Skin of body (tissue), 2 donors: Measurements from ENCODE around the gene BTNL2. TPM values are rescaled to one million over a fixed set of nuclear protein-coding genes. Genes with fewer than 3 reads are reported as not detected.
"Not testable (repeated sequence)": the region's sequence is repeated elsewhere in the genome, so short reads cannot be mapped to it uniquely, and the experiment has no call there.

ENCODE experiments used
- DNase-seq: peaks from one replicate; lab custom pipeline; 2025; lab: John Stamatoyannopoulos, UW
- total RNA-seq: library from RNA; depleted of rRNA; stranded (reverse); fragments of >200 nt; gene quantifications from one replicate; pipeline ENCODE4 v1.2.3, GENCODE V29; 2014

Gene BTNL2, protein sequence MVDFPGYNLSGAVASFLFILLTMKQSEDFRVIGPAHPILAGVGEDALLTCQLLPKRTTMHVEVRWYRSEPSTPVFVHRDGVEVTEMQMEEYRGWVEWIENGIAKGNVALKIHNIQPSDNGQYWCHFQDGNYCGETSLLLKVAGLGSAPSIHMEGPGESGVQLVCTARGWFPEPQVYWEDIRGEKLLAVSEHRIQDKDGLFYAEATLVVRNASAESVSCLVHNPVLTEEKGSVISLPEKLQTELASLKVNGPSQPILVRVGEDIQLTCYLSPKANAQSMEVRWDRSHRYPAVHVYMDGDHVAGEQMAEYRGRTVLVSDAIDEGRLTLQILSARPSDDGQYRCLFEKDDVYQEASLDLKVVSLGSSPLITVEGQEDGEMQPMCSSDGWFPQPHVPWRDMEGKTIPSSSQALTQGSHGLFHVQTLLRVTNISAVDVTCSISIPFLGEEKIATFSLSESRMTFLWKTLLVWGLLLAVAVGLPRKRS
- total RNA-seq = not detected

DNA sequence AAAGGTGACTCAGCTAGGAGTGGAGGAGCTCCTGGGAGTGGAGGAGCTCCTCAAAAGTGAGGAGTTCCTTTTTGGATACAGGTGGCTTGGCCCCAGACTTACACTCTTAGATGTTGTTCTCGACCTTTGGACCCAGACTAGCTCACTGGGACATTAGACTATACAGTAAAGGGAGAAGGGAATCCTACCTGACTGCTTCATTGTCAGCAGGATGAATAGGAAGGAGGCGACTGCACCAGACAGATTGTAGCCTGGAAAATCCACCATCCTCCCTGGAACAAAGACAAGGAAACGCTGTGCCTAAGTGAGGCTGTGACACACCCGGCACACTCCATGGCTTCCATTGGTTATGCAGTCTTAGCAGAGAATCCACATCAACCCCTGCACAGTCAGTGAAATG, at the start of gene BTNL2:
Gene BTNL2, minus strand, starts transcription at position 325 of the 400 bp plus-strand sequence. Its CDS starts 58 bp downstream, at position 267.
- no peak for DNase-seq

DNA sequence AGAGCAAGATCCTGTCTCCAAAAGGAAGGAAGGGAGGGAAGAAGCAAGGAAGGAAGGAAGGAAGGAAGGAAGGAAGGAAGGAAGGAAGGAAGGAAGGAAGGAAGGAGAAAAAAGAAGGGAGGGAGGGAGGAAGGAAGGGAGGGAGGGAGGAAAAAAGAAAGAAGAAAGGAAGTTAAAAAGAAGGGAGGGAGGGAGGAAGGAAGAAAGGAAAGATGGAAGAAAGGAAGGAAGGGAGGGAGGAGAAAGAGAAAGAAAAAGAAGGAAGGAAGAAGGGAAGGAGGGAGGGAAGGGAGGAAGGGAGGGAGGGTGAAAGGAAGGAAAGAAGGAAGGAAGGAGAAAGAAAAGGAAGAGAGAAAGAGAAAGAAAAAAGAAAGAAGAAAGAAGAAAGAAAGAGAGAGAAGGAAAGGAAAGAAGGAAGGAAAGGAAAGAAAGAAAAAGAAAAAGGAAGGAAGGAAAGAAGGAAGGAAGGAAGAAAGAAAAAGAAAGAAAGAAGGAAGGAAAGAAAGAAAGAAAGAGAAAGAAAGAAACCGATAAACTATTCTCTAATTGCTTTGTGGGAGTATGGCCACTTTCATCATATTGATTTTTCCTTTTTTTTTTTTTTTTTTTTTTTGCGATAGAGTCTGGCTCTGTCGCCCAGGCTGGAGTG, 42.2 kb upstream of the BTNL2 start:
- no peak for DNase-seq

DNA sequence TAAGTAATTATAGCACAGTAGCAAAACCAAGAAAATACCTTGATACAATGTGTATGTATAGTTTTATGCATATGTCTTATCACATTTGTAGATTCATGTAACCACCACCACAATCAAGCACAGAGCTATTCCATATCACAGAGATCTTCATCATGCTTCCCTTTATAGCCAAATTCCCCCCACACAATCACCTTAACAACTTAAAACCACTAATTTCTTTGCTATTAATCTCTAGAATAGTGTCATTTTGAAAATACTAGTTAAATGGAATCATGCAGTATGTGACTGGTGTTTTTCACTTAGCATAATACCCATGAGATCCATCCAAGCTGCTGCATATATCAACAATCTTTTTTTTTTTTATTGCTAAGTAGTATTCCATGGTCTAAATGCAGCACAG, 41.0 kb upstream of the BTNL2 start:
- no peak for DNase-seq

DNA sequence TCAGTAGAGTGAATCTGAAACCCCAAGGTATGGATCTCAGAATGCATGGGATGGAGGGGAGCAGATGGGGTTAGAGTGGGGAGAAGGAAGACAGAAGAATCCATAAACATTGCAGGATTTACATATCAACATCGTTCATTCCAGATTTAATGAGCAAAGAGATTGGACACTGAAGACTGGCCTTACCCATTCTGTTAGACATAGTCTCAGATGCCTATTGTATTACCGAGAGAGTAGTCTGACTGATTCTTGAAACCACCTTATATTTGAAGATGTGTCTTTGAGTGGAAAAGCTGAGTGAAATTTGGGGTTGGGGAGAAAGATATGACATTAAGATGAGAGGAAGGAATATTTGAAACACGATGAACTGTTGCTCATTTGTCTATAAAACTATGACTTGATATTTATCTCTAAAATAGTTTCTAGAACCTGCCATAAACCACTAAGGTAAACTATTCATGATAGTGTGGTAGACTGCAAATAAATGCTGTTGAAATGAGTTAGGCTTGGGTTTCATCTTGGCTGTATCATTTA, 38.4 kb upstream of the BTNL2 start:
- no peak for DNase-seq

DNA sequence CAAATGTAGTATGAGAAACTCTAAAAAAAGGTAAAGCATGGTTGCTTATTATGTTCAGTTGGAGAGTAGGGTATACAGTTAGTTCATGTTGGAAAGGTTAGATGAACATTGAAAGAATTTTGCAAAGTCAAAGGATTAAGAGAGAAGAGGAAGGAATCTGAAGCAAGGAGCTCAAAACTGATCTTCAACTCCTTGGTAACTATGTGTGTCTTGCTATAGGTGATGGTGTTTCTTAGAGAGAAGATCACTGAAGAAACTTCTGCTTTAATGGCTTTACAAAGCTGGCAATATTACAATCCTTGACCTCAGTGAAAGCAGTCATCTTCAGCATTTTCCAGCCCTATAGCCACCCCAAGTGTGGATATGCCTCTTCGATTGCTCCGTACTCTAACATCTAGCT, 37.5 kb upstream of the BTNL2 start:
- DNase-seq = no peak

DNA sequence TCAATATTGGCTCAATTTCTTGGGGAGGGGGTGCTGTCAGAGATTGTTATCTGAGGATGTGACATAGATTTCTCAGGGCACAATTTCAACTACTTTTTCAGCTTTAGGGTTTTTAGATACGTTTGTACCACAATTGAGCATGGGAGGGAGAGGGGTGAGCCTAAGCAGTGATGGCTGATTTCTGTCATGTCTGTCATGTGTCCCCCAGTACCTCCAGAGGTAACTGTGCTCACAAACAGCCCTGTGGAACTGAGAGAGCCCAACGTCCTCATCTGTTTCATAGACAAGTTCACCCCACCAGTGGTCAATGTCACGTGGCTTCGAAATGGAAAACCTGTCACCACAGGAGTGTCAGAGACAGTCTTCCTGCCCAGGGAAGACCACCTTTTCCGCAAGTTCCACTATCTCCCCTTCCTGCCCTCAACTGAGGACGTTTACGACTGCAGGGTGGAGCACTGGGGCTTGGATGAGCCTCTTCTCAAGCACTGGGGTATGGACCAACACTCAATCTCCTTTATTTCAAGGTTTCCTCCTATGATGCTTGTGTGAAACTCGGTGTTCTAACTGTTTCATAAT, 36.1 kb upstream of the BTNL2 start:
- no peak for DNase-seq

DNA sequence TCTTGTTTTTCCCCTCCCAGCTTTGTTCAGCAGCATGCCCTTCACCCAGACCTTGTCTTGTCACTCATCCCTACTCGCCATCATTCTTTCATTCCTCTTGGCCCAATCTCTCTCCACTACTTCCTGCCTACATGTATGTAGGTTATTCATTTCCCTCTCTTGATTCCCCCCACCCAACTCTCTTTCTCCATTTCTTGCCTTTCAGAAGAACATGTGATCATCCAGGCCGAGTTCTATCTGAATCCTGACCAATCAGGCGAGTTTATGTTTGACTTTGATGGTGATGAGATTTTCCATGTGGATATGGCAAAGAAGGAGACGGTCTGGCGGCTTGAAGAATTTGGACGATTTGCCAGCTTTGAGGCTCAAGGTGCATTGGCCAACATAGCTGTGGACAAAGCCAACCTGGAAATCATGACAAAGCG, 35.3 kb upstream of the BTNL2 start:
- DNase-seq = no peak

DNA sequence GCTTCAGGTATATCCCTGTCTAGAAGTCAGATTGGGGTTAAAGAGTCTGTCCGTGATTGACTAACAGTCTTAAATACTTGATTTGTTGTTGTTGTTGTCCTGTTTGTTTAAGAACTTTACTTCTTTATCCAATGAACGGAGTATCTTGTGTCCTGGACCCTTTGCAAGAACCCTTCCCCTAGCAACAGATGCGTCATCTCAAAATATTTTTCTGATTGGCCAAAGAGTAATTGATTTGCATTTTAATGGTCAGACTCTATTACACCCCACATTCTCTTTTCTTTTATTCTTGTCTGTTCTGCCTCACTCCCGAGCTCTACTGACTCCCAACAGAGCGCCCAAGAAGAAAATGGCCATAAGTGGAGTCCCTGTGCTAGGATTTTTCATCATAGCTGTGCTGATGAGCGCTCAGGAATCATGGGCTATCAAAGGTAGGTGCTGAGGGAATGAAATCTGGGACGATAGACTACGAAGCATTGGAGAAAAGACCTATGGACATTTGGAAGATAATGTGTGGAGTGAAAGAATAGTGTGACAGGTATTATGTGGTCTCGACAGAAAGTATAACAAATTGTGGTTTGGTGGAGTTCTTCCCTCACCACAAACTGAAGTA, 32.7 kb upstream of the BTNL2 start, which contains the start of gene HLA-DRA:
Gene HLA-DRA, plus strand, starts transcription at position 286 of the 613 bp plus-strand sequence. Its CDS starts 64 bp downstream, at position 350.
- peak; percentile 52 for DNase-seq

DNA sequence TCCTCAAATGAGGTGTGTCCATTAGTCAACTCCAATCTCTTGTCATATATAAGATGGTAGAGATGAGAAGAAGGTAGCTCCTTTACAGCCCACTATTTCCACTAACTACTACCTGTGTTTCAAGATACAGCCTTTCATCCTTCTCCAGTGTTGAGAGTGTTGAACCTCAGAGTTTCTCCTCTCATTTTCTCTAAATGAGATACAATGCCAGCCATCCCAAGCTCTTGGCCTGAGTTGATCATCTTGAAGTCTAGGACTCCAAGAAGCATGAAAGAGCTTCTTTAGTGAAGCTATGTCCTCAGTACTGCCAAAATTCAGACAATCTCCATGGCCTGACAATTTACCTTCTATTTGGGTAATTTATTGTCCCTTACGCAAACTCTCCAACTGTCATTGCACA, 32.2 kb upstream of the BTNL2 start:
- no peak for DNase-seq

DNA sequence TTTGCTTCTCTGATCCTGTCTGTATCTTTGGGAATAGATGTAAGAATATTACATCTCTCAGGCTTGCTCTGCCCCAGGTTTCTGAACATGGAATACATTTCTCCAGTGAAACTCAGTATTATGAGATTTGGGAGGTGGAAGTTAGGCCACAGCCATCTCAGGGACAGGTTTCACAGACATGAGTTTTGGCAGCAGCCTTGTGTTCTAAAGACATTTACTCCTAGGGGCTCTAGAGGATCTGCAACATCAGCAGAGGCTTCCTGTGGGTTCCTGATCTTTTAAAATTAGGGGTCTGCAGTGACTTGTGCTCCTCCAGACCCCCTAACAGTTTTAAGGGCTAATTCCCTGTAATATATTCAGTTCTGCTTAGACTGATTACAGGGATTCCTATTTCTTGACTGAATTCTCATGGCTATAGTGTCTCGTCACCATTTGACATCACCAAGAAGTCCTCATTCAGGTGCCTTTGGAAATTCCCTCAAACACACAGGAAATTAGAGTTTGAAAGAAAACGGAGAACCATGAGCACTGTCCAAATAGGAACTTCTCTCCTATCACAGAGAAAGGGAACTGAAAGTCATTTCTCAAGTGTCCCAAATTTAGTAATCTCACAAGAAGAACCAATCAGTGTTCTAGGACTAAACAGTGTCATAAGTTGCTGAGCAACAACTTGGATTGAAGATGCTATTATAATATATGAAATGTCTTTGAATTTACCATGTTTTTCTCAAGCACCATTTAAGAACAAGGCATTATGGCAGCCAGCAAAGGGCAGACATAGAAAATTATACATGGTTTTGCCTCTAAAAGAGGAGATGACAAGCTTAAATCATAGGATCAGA, 30.2 kb upstream of the BTNL2 start:
- DNase-seq = no peak

DNA sequence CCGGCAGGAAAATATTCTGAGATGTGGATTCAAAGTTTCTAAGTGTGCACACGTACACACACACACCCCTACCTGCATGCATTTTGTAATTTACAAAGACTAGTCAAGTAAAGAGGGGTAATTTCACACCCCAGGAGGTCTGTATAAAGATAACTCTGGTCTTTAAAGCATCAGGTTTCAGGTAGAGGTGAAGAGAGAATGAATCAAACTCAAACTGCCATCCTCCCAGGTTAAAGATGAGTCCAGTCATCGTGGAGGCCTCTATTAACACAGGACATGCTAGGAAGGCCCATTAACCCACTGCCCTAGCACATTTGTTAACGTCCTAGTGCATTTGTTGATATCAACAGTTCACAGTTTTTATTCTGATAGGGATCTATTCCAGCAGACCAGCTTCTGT, 29.2 kb upstream of the BTNL2 start:
- DNase-seq = no peak

DNA sequence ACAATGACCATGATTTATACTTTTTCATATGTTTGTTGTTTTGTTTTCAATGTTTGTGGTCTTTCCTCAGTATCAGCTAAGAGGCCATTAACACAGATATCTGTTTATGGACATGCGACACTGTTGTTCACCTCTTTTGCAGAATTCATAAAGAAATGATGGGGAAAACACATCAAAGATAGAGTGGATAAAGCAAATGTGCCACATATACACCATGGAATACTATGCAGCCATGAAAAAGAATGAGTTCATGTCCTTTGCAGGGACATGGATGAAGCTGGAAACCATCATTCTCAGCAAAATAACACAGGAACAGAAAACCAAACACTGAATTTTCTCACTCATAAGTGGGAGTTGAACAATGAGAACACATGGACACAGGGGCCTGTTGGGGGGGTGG, 27.0 kb upstream of the BTNL2 start:
- not testable (repeated sequence) for DNase-seq

DNA sequence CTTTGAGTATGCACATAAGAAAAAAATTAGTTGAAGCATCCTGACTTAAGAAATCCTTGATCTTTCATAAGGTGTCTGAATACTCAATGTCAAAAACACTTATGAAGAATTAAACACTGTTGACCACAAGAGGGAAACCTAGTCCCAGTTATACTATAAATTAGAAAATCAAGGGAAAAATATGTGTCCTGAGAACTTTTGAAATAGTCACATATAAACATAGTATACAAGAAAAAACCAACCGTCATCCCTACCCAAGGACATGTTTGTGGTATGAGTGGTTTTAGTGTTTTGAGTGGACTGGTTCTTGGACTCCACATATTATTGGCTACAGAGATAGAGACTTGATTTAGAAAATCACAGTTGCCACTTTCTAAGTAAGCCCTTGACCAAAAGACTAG, 25.1 kb upstream of the BTNL2 start:
- DNase-seq = no peak

DNA sequence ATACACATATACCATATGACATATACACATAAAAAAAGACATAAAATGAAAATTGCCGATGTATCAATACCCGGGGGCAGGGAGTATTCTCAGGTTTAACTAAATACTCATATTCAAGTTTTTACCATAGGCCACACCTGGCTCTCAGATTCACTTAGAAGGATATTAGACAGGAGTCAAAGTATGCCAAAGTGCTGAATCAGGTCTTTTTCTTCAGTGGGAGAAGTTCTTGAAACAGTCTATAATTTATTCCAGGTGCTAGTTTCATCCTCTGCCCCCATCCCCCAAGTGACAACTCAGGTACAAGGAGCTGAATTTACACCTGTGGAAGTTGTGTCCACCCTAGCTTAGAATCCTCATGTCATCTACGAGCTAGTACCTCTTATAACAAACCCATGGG, 24.2 kb upstream of the BTNL2 start:
- no peak for DNase-seq

DNA sequence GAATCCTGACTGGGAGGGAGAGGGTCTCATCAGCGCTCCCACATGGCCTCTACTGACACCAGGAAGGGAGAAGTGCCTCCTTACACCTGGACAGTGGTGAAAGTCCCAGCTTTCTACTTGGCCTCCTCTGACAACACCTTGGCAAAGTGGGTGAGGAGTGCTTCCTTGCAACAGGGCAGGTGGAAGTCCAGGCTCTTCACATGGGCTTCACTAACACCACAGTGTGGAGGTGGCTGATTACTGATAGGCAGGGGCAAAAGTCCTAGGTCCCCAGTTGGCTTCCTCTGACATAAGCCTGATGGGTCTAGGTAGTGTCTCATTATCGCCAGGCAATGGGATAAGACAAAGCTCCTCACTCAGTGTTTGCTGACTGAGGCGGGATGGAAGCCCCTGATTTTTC, 23.2 kb upstream of the BTNL2 start:
- DNase-seq = no peak

DNA sequence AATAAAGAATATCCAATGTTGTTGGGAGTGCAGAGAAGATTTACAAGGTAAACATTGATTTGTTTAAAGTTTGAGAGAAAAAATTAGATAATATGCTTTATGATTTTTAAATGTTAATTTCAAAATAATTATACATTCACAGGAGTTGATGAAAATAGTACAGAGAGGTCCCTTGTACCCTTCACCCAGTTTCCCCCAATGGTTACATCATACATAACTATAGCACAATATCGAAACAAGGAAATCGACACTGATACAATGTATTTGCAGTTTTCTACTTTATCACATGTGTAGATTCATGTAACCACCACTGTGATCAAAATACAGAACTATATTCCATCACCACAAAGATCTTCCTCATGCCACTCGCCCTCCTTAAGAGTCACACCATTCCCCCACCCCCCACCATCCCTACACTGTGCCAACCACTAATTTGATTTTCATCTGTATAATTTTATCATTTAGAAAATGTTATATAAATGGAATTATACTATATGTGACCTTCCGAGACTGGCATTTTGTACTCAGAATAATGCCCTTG, 21.0 kb upstream of the BTNL2 start:
- no peak for DNase-seq

DNA sequence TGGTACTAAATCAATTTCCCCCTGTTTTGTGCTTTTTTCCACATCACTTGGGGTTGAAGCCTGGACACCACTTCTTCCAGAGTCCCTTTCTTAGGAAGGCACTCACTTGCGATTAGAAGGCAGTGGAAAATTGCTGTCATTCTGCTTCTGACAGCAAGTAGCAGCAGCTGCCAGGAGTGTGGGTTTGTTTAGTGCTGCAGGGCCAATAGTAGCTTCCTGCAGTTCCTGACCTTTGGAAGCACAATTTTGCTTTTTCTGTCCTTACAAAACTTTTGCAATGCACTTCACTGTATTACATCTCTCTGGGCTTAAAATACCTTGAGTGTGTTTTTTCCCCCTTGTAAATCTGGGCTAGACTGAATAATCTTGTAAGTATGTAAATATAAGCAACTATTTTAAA, 20.2 kb upstream of the BTNL2 start:
- DNase-seq = no peak

DNA sequence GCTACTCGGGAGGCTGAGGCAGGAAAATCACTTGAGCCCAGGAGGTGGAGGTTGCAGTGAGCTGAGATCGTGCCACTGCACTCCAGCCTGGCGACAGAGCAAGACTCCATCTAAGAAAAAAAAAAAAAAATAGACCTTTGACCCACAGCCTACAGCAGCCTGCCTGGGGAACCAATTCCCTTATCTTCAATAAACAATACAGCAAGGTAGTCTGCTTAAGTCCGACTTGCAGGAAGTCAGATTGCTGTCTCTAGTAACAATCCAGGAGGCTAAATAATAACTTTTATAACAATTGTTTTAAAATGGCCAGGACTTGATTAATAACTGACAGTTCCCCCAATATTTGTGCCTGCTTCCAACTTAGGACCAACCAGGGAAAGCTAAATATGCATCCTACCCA, 19.4 kb upstream of the BTNL2 start:
- no peak for DNase-seq

DNA sequence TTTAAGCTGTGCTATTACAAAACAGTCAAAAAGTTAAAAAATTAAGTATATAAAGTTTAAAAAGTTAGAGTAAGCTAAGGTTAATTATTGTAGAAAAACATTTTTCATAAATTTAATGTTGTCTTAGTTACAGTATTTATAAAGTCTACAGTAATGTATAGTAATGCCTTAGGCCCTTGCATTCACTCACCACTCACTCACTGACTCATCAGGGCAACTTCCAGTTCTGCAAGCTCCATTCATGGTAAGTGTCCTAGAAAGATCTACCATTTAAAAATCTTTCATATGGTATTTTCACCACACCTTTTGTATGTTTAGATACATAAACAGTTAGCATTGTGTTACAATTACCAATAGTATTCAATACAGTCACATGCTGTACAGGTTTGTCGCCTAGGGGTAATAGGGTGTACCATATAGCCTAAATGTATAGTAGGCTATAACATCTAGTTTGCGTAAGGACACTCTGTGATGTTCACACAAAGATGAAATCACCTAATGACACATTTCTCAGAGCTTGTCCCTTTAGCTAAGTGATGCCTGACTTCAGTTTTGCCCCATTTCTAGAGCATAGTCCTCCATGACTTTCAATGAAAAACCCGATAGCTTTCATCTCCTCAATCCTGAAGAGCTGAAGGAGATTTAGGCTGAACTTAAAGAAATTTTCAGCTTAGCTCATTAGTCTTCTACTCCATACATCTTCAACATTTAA, 17.8 kb upstream of the BTNL2 start:
- no peak for DNase-seq

DNA sequence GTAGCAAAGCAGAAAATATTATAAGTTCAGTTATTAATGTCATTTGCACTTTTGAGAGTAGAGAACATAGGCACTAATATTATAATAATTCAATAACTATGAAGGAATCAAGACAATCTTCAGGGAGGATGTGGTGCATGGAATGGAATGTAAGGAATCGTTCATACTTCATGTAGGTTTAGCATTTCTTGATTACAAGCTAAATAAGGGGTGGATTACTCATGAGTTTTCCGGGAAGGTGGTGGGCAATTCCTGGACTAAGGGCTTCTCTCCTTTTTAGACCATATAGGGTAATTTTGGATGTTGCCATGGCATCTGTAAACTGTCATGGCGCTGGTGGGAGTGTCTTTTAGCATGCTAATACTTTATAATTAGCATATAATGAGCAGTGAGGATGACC, 9.1 kb upstream of the BTNL2 start:
- DNase-seq = no peak
